Lower leg skin (tissue), 3 donors: Measurements from ENCODE around the gene DLG2.

Experiments
- CTCF ChIP-seq, 3 donors: fragments of 450-650 bp; IDR thresholded peaks; one replicate each; pipeline ENCODE4 v1.5.1; 2016; ENCODE audit warnings: antibody characterized with exemption in 3 of 3, mild to moderate bottlenecking in 3 of 3, moderate library complexity in 2 of 3
- POLR2A ChIP-seq, 2 donors: fragments of 450-650 bp; IDR thresholded peaks; one replicate each; pipeline ENCODE4 v1.6.1; 2016 to 2017; ENCODE audit warnings: antibody characterized with exemption in 2 of 2, mild to moderate bottlenecking in 1 of 2, moderate library complexity in 1 of 2

DNA sequence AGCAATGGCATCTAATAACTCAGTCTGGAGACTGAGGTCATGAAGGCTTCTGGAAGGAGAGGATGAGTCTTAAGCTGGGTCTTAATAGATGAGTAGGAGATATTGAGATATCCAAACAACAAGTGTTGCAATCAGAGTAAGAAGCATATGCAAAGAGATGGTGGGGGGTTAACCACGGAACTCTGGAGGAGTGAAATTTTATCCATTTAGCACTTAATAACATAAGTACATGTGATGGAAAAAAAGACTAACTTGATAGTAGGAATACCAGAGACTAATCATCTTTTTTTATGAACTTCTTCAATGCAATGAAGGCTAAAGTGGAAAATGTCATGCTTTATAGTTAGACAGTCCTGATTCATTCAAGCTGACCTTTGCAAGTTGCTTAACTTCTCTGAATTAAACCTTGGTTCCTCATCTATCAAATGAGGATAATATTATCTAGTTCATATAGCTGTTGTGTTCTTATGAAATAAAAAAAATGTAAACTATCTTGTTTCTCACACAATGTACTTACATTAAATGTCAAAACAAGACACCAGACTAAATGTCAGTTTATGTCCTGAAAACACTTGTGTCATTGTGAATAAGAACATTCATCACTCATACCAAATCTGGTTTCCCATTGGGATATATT lies 1937.9 kb downstream of the DLG2 start:
- no peak for TF ChIP-seq CTCF (IDR thresholded peaks at IDR 0.05)
- TF ChIP-seq POLR2A (IDR thresholded peaks at IDR 0.05) = no peak
